K562 (cell line): ENCODE measurements around the gene ATF4. TPM values are rescaled to one million over a fixed set of nuclear protein-coding genes. Genes with fewer than 3 reads are reported as not detected.

Experiments used
- ATAC-seq: fragments of 200-7000 bp; cut with Tn5 transposase; 3 replicates; pipeline ENCODE4 v1.9.1; 2020; ENCODE audit warnings: moderate library complexity
- BruUV-seq: library from RNA; stranded (reverse); fragments of 400-500 nt; replicated peaks from 2 replicates; lab custom pipeline; 2021; lab: Mats Ljungman, UMichigan
- CTCF ChIA-PET: fragments of 300-600 bp; formaldehyde crosslinking; extraction: SDS; loops from one replicate; lab custom pipeline; 2021; ENCODE audit warnings: low intra/inter-chr PET ratio; lab: Yijun Ruan, JAX
- POLR2A ChIA-PET: fragments of 300-600, 350-650 bp; sonication (Branson Sonifier 250); formaldehyde crosslinking; extraction: SDS; loops from one replicate; lab custom pipeline; 2021; ENCODE audit warnings: antibody characterized with exemption, inconsistent platforms; lab: Yijun Ruan, JAX
- DNase-seq, 4 experiments: peaks; one replicate each; pipeline versions ENCODE4 v3.0.0 to v3.0.0-alpha.2; 2011 to 2018; ENCODE audit warnings: low spot score in 3 of 4, mixed read lengths in 3 of 4; ENCODE audit errors: extremely low read depth in 1 of 4
- FAIRE-seq: peaks from 2 replicates; lab custom pipeline; 2011; peaks lifted over from hg19 to GRCh38; lab: Jason Lieb, UNC
- H2AFZ ChIP-seq: 2 replicates; pipeline ENCODE4 v1.6.0; 2011; ENCODE audit warnings: low read depth, low read length, control low read depth, inconsistent platforms
- H3K27ac ChIP-seq: fragments of 200-600 bp; 3 replicates; pipeline ENCODE4 v1.8.0; 2011; ENCODE audit warnings: low read depth, mild to moderate bottlenecking, control low read depth, inconsistent platforms, low read length, moderate library complexity, mixed read lengths; ENCODE audit errors: extremely low read depth
- H3K27me3 ChIP-seq, 2 experiments: fragments of 300-600 bp in 1 of 2; 2 replicates in 1 of 2; 3 replicates in 1 of 2; pipeline versions ENCODE4 v1.6.0 to v1.8.0; 2011; ENCODE audit warnings: inconsistent platforms in 2 of 2, low read length in 2 of 2, mild to moderate bottlenecking in 1 of 2, mixed read lengths in 1 of 2, moderate library complexity in 1 of 2; ENCODE audit not compliant: control insufficient read depth in 2 of 2, insufficient read depth in 2 of 2
- H3K36me3 ChIP-seq: fragments of 300-600 bp; 3 replicates; pipeline ENCODE4 v1.8.0; 2011; ENCODE audit warnings: mild to moderate bottlenecking, low read length, inconsistent platforms; ENCODE audit not compliant: control insufficient read depth, insufficient read depth
- H3K4me1 ChIP-seq, 2 experiments: fragments of 200-600 bp in 1 of 2; replicated peaks in 1 of 2; 2 replicates in 1 of 2; 3 replicates in 1 of 2; pipeline versions ENCODE4 v1.5.1 to v1.8.0; 2011; ENCODE audit warnings: inconsistent platforms in 2 of 2, low read length in 2 of 2, mild to moderate bottlenecking in 1 of 2, mixed read lengths in 1 of 2, moderate library complexity in 1 of 2; ENCODE audit not compliant: control insufficient read depth in 2 of 2, insufficient read depth in 2 of 2
- H3K4me2 ChIP-seq: 2 replicates; pipeline ENCODE4 v1.6.1; 2011; ENCODE audit warnings: low read length, control low read depth, inconsistent platforms, mixed read lengths; ENCODE audit not compliant: insufficient read depth
- H3K4me3 ChIP-seq: fragments of 200-600 bp; sonication (generic), shearing (Covaris generic); 2 replicates; pipeline ENCODE4 v1.5.1; 2016; ENCODE audit warnings: control low read depth, inconsistent platforms
- H3K79me2 ChIP-seq: fragments of 200-600 bp; 3 replicates; pipeline ENCODE4 v1.8.0; 2011; ENCODE audit warnings: low read length, inconsistent platforms; ENCODE audit not compliant: control insufficient read depth, insufficient read depth
- H3K9ac ChIP-seq, 2 experiments: 2 replicates each; pipeline versions ENCODE4 v1.6.0 to v1.6.1; 2011; ENCODE audit warnings: low read depth in 2 of 2, low read length in 2 of 2, control low read depth in 1 of 2, inconsistent platforms in 1 of 2, mild to moderate bottlenecking in 1 of 2, mixed read lengths in 1 of 2; ENCODE audit not compliant: insufficient read depth in 1 of 2
- H3K9me1 ChIP-seq: one replicate; pipeline ENCODE4 v1.6.0; 2011; ENCODE audit warnings: inconsistent platforms, mild to moderate bottlenecking, low read length, moderate library complexity; ENCODE audit not compliant: control insufficient read depth, insufficient read depth
- H3K9me3 ChIP-seq: replicated peaks from 2 replicates; pipeline ENCODE4 v1.5.1; 2011; ENCODE audit warnings: low read depth, low read length, inconsistent platforms; ENCODE audit not compliant: control insufficient read depth, insufficient read depth
- H4K20me1 ChIP-seq: replicated peaks from 2 replicates; pipeline ENCODE4 v1.6.1; 2011; ENCODE audit warnings: low read length, inconsistent platforms, mixed read lengths; ENCODE audit not compliant: control insufficient read depth, insufficient read depth
- POLR2A ChIP-seq: fragments of 450-650 bp; conservative IDR thresholded peaks from 2 replicates; pipeline ENCODE4 v1.6.1; 2016
- PTRF ChIP-seq: fragments of 450-650 bp; IDR thresholded peaks from 2 replicates; pipeline ENCODE4 v1.6.1; 2016; ENCODE audit warnings: mild to moderate bottlenecking, missing genetic modification characterization, missing compliant biosample characterization
- RBFOX2 ChIP-seq: fragments of 200-400 bp; formaldehyde crosslinking; IDR thresholded peaks from 2 replicates; pipeline ENCODE4 v1.6.1; 2017; ENCODE audit warnings: low read depth, mild to moderate bottlenecking, low read length, moderate library complexity
- ZNF696 ChIP-seq: fragments of 250-450 bp; sonication (Bioruptor Pico); conservative IDR thresholded peaks from 2 replicates; pipeline ENCODE4 v1.4.0; 2020; ENCODE audit warnings: mild to moderate bottlenecking, moderate library complexity
- WGBS: fragments of 100-300 bp; shearing (Covaris generic); methylation state at CpG from one replicate; pipeline ENCODE4 v1.1.6; 2016; ENCODE audit warnings: low coverage, mixed read lengths; ENCODE audit not compliant: insufficient coverage; ENCODE audit errors: missing lambda C conversion rate; 5-methylcytosine and 5-hydroxymethylcytosine counted together
- in situ Hi-C: fragments of 300-500 bp; cut with MboI; formaldehyde crosslinking; loops from 4 replicates; pipeline ENCODE4 v1.15.0; 2018; ENCODE audit warnings: inconsistent platforms, mixed read lengths
- intact Hi-C: fragments of 100-400 bp; cut with micrococcal nuclease; formaldehyde crosslinking; loops from 2 replicates; pipeline ENCODE4 v1.14.2; 2022
- polyA plus RNA-seq, 8 experiments: library from polyadenylated mRNA; depleted of rRNA in 4 of 8; stranded (reverse) in 5 of 8; unstranded in 3 of 8; fragments of >200 nt; fragmentation: Nextera tagmentation in 2 of 8; fragmentation: Illumina TruSeq in 1 of 8; extraction: Ambion mirVana in 2 of 8; extraction: Trizol in 1 of 8; gene quantifications; 2 replicates each; pipeline versions ENCODE4 v1.2.1 to v1.2.3, GENCODE V29; 2011 to 2014; ENCODE audit warnings: inconsistent platforms in 1 of 8, missing spikeins in 1 of 8
- total RNA-seq, 7 experiments: library from RNA; depleted of rRNA in 6 of 7; stranded (reverse); fragments of >200 nt in 6 of 7; fragmentation: Illumina TruSeq in 2 of 7; extraction: Trizol in 2 of 7; gene quantifications; 2 replicates each; pipeline versions ENCODE4 v1.2.1 to v1.2.3, GENCODE V29; 2011 to 2021; ENCODE audit warnings: low replicate concordance in 1 of 7
- TF ChIP-seq, protein P1 (sequence below): sonication (generic); formaldehyde crosslinking; IDR thresholded peaks from 2 replicates; pipeline ENCODE4 v1.8.0; 2022; ENCODE audit warnings: mild to moderate bottlenecking, missing genetic modification reagents

Gene ATF4
- total and polyA plus RNA-seq, 9 of the 15 experiments (the other 6 are each of a cell fraction or from before 2014, with no cell fraction given) = 93.1 to 723 (median 355) TPM

DNA sequence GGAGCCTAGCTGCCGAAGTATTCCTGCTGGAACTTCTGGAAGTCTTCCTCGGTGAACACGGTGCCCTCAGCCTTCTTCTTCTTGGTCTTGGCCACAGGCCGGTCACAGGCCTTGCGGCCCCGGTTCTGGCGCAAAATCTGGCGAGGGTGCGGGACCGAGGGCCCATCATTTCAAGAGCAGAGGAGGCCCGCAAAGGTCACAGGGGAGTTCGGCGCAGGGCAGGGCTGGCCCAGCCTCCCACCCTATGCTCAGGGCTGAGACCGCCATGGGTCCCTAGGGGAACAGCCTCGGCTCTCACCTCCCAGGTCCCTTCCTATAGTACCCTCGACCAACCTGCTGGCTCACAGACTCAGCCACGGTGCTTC is 9.1 kb downstream of the ATF4 start:
- H3K27me3 ChIP-seq = no peaks in the 10 kb centered on the region
- no peak overlapping the region for H3K4me3 ChIP-seq
- peaks cover 51% of the 10 kb centered on the region for H3K79me2 ChIP-seq
- H3K9me1 ChIP-seq = no peaks in the 10 kb centered on the region
- intact Hi-C loops (loop anchor here (10.0 kb wide), 1 partner anchor 355 kb away; no protein-coding TSS in a partner anchor), in situ Hi-C loops (no loop called here)
- H3K4me2 ChIP-seq = peak overlapping the region; percentile 54
- ATAC-seq = no peak
- 62% methylated on average over 15 of the region's 17 CpGs for WGBS
- peaks cover 51% of the 10 kb centered on the region for H3K36me3 ChIP-seq
- no peak for DNase-seq
- BruUV-seq = no TSS peak
- FAIRE-seq = no peak
- TF ChIP-seq ZNF696 = no peak
- no peak for TF ChIP-seq PTRF (tag)
- 0 out of 2 replicates have a peak, but pooled peaks have one; percentile 20 for TF ChIP-seq POLR2A
- peak; percentile 36 for TF ChIP-seq RBFOX2
- TF ChIP-seq, protein P1, sequence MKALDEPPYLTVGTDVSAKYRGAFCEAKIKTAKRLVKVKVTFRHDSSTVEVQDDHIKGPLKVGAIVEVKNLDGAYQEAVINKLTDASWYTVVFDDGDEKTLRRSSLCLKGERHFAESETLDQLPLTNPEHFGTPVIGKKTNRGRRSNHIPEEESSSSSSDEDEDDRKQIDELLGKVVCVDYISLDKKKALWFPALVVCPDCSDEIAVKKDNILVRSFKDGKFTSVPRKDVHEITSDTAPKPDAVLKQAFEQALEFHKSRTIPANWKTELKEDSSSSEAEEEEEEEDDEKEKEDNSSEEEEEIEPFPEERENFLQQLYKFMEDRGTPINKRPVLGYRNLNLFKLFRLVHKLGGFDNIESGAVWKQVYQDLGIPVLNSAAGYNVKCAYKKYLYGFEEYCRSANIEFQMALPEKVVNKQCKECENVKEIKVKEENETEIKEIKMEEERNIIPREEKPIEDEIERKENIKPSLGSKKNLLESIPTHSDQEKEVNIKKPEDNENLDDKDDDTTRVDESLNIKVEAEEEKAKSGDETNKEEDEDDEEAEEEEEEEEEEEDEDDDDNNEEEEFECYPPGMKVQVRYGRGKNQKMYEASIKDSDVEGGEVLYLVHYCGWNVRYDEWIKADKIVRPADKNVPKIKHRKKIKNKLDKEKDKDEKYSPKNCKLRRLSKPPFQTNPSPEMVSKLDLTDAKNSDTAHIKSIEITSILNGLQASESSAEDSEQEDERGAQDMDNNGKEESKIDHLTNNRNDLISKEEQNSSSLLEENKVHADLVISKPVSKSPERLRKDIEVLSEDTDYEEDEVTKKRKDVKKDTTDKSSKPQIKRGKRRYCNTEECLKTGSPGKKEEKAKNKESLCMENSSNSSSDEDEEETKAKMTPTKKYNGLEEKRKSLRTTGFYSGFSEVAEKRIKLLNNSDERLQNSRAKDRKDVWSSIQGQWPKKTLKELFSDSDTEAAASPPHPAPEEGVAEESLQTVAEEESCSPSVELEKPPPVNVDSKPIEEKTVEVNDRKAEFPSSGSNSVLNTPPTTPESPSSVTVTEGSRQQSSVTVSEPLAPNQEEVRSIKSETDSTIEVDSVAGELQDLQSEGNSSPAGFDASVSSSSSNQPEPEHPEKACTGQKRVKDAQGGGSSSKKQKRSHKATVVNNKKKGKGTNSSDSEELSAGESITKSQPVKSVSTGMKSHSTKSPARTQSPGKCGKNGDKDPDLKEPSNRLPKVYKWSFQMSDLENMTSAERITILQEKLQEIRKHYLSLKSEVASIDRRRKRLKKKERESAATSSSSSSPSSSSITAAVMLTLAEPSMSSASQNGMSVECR (CRISPR knock-in tag) = 0 out of 2 replicates have a peak, but pooled peaks have one; percentile 16
- peaks cover 7% of the 10 kb centered on the region for H4K20me1 ChIP-seq
- peak overlapping the region; percentile 15; the same call in 1 of the 3 replicates for H3K27ac ChIP-seq
- no peaks in the 10 kb centered on the region for H3K9me3 ChIP-seq
- H2AFZ ChIP-seq = no peak overlapping the region
- ChIA-PET CTCF (interaction anchor here (0.6 to 2.1 kb wide), 6 partner anchors 33 to 553 kb away, joined by 3 to 18 read pairs (median 4); no protein-coding TSS in a partner anchor), POLR2A (interaction anchor here (0.6 to 4.2 kb wide), 10 partner anchors 9 to 659 kb away, joined by 3 to 42 read pairs (median 3); partner anchors contain the start of genes ATF4 and RPL3)
- peak overlapping the region in 1 of 2 experiments; percentile 49; a peak in 2 of 4 replicates for H3K9ac ChIP-seq
- H3K4me1 ChIP-seq = peaks cover 27 to 54% of the 10 kb centered on the region in 2 experiments; a peak in 4 of 5 replicates
